ENCODE results near the gene TRPC3. TPM values are rescaled to one million over a fixed set of nuclear protein-coding genes. Genes with fewer than 3 reads are reported as not detected.

The TRPC3 gene
- total RNA-seq, 2 experiments from 2014 or later: 0.50 TPM; not detected in 1

GRCh38 chr4:121980643-121981042, 28.8 kb upstream of the TRPC3 start:
- ChIA-PET CTCF (ENCODE audit: unreplicated experiment) (interaction anchor here (0.6 kb wide), 1 partner anchor 1169 kb away, joined by 3 read pairs; no protein-coding TSS in a partner anchor), POLR2A (interaction anchor here (0.7 to 1.1 kb wide), 2 partner anchors 11 to 20 kb away, joined by 4 to 5 read pairs; no protein-coding TSS in a partner anchor)
- Histone ChIP-seq H3K4me1 (ENCODE audit: insufficient read depth, low read length, poor library complexity, severe bottlenecking) (peaks cover 25% of the 10 kb centered on the region), H3K9me2 (ENCODE audit: insufficient read depth, low read length) (no peaks in the 10 kb centered on the region), H3K4me3 (ENCODE audit: low read depth, low read length, poor library complexity, severe bottlenecking) (no peak overlapping the region), H3K4me2 (ENCODE audit: low read length) (no peak overlapping the region), H3K9me3 (ENCODE audit: low read length) (no peaks in the 10 kb centered on the region), H3K27ac (ENCODE audit: low read depth, low read length, poor library complexity, severe bottlenecking) (no peak overlapping the region), H2AFZ (ENCODE audit: low read length) (no peak overlapping the region), H4K20me1 (ENCODE audit: insufficient read depth, low read length) (no peaks in the 10 kb centered on the region), H3K36me3 (ENCODE audit: insufficient read depth, low read length) (no peaks in the 10 kb centered on the region), H3K79me2 (ENCODE audit: insufficient read depth, low read depth, low read length) (no peaks in the 10 kb centered on the region; the same call in 1 of the 2 replicates)
- intact Hi-C loops (cut with micrococcal nuclease; ENCODE audit: unreplicated experiment): no loop called here
- no peak for DNase-seq (ENCODE audit: low spot score)
- BruUV-seq (replicated peaks): no TSS peak
- TF ChIP-seq CTCF (conservative IDR thresholded peaks at IDR 0.05; ENCODE audit: low read length) (no peak), EZH2phosphoT487 (IDR thresholded peaks at IDR 0.05; ENCODE audit: borderline replicate concordance, low read depth, low read length) (no peak)

GRCh38 chr4:121978172-121978516, 26.3 kb upstream of the TRPC3 start:
- H3K4me3 ChIP-seq (ENCODE audit: low read depth, low read length, poor library complexity, severe bottlenecking): peak overlapping the region; percentile 29
- intact Hi-C loops (cut with micrococcal nuclease; ENCODE audit: unreplicated experiment): no loop called here
- H3K27ac ChIP-seq (ENCODE audit: low read depth, low read length, poor library complexity, severe bottlenecking): peak overlapping the region; percentile 53
- peak overlapping the region; percentile 77 for H2AFZ ChIP-seq (ENCODE audit: low read length)
- ChIA-PET POLR2A (no interaction called here), CTCF (ENCODE audit: unreplicated experiment) (no interaction called here)
- H3K9me3 ChIP-seq (ENCODE audit: low read length): no peaks in the 10 kb centered on the region
- no peaks in the 10 kb centered on the region for H4K20me1 ChIP-seq (ENCODE audit: insufficient read depth, low read length)
- no peaks in the 10 kb centered on the region for H3K36me3 ChIP-seq (ENCODE audit: insufficient read depth, low read length)
- H3K4me2 ChIP-seq (ENCODE audit: low read length): peak overlapping the region; percentile 68
- no peaks in the 10 kb centered on the region; the same call in 1 of the 2 replicates for H3K79me2 ChIP-seq (ENCODE audit: insufficient read depth, low read depth, low read length)
- DNase-seq (ENCODE audit: low spot score): no peak
- peaks cover 25% of the 10 kb centered on the region for H3K4me1 ChIP-seq (ENCODE audit: insufficient read depth, low read length, poor library complexity, severe bottlenecking)
- BruUV-seq (replicated peaks): no TSS peak
- H3K9me2 ChIP-seq (ENCODE audit: insufficient read depth, low read length): no peaks in the 10 kb centered on the region
- no peak for TF ChIP-seq EZH2phosphoT487 (IDR thresholded peaks at IDR 0.05; ENCODE audit: borderline replicate concordance, low read depth, low read length)
- TF ChIP-seq CTCF (conservative IDR thresholded peaks at IDR 0.05; ENCODE audit: low read length): no peak

GRCh38 chr4:121977251-121978171, 25.7 kb upstream of the TRPC3 start:
- H2AFZ ChIP-seq (ENCODE audit: low read length): peak overlapping the region; percentile 77
- BruUV-seq (replicated peaks): no TSS peak
- intact Hi-C loops (cut with micrococcal nuclease; ENCODE audit: unreplicated experiment): no loop called here
- TF ChIP-seq CTCF (conservative IDR thresholded peaks at IDR 0.05; ENCODE audit: low read length): no peak
- no peak for TF ChIP-seq EZH2phosphoT487 (IDR thresholded peaks at IDR 0.05; ENCODE audit: borderline replicate concordance, low read depth, low read length)
- no peaks in the 10 kb centered on the region; the same call in 1 of the 2 replicates for H3K79me2 ChIP-seq (ENCODE audit: insufficient read depth, low read depth, low read length)
- H3K4me3 ChIP-seq (ENCODE audit: low read depth, low read length, poor library complexity, severe bottlenecking): peak overlapping the region; percentile 29
- H3K9me2 ChIP-seq (ENCODE audit: insufficient read depth, low read length): no peaks in the 10 kb centered on the region
- no peaks in the 10 kb centered on the region for H4K20me1 ChIP-seq (ENCODE audit: insufficient read depth, low read length)
- DNase-seq (ENCODE audit: low spot score): peak; percentile 70
- peak overlapping the region; percentile 68 for H3K4me2 ChIP-seq (ENCODE audit: low read length)
- H3K36me3 ChIP-seq (ENCODE audit: insufficient read depth, low read length): no peaks in the 10 kb centered on the region
- ChIA-PET CTCF (ENCODE audit: unreplicated experiment) (no interaction called here), POLR2A (interaction anchor here (0.5 to 1.1 kb wide), 2 partner anchors 10 to 16 kb away, joined by 3 read pairs; no protein-coding TSS in a partner anchor)
- H3K9me3 ChIP-seq (ENCODE audit: low read length): no peaks in the 10 kb centered on the region
- H3K4me1 ChIP-seq (ENCODE audit: insufficient read depth, low read length, poor library complexity, severe bottlenecking): peaks cover 25% of the 10 kb centered on the region
- peak overlapping the region; percentile 53 for H3K27ac ChIP-seq (ENCODE audit: low read depth, low read length, poor library complexity, severe bottlenecking)

All from OCI-LY7 (cell line).